HG02678 (cell line): ENCODE results near the gene ATP5MC2.
A peak's percentile ranks its signal among the peaks of the same experiment; 100 is the strongest.
"Not testable (repeated sequence)": the region's sequence is repeated elsewhere in the genome, so short reads cannot be mapped to it uniquely, and the experiment has no call there.

Experiments used
- ATAC-seq: cut with Tn5 transposase; IDR thresholded peaks from one replicate; pipeline ENCODE4 v1.9.1; 2021; ENCODE audit warnings: mild to moderate bottlenecking, moderate library complexity; ENCODE audit not compliant: unreplicated experiment

The ATP5MC2 gene

DNA sequence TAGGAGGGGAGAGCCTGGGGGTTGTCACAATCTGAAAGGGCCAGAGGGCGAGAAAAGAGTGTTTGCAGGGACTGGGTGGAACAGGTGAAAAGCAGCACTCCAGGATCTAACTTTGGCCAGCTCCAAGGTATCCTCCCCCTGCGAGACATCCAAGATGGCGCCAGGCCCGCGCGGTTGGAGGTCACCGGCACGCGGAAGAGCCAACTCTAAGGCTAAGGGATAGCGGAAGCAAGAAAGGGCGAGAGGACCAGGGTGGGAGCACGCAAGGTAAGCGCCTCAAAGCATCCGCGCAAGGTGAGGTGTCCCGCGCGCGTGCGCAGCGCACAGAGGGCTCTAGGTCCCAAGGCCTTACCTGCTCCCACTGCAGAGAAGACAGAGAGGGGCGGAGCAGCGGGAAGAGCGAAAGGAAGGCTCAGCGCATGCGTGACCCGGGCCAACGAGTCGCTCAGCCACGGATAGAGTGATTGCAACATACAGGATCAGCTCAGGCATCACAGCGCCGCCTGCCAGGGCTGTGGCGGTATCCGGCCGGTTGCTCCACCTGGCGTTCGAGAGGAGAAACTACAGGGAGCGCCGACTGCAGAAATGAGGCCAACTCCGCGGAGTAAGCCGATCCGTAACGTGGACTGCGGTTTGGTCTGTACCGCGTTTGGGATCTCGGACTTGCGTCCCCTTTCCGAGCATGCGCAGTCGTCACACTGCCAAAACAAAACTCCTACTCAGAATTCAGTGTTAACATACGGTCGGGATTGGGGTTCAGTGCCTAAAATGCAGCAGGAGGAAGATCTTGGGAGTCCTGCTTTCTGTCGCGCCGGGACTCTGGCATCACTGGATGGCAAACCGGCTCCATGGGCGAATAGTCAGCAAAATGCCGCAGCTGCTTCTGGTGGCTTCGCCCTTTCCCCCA is at the start of gene ATP5MC2:
Gene ATP5MC2 (minus strand): TSS at position 383 of the 907 bp plus-strand sequence. CDS start 3,469 bp downstream, outside the sequence.
- peak; percentile 94 for ATAC-seq

- ATAC-seq, result no peak
These were observed 46.7 kb upstream of the ATP5MC2 start for GRCh38 chr12:53722450-53723041.

GRCh38 chr12:53720946-53721345 is 45.1 kb upstream of the ATP5MC2 start:
- no peak for ATAC-seq

GRCh38 chr12:53719649-53720048 is 43.8 kb upstream of the ATP5MC2 start:
- ATAC-seq, result no peak

GRCh38 chr12:53718567-53718966 is 42.7 kb upstream of the ATP5MC2 start:
- not testable (repeated sequence) for ATAC-seq

- ATAC-seq, result no peak
These were observed 41.4 kb upstream of the ATP5MC2 start for GRCh38 chr12:53717319-53717718.

GRCh38 chr12:53714004-53714403 is 38.1 kb upstream of the ATP5MC2 start:
- no peak for ATAC-seq

GRCh38 chr12:53713516-53713915 is 37.6 kb upstream of the ATP5MC2 start:
- no peak for ATAC-seq

DNA sequence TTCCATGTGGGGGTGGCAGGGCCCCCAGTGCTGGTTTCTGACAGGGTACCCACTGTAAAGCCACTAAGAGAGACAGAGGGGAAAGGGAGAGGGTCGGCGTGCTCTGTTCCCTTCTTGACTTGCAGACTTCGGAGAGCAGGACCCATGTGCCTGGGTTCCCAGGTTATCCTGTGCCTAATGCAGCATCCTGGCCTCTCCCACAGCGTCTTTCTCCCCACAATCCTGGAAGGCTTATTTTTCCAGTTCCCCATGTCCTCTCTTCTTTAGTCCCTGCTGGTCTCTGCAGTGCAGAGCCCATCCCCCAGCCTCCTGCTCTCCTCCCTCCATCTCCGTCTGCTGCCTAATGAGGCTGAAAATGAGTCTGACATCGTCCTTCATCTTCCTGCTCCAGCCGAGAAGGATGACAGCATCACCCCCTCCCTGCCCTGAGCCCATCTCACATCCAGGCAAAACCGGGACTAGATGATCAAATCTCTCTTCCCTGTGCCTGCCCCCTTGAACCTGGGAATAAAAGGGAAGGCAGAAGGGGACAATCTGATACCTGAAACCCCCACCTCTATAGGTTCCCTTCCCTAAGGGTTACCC is 36.3 kb upstream of the ATP5MC2 start:
- no peak for ATAC-seq

- no peak for ATAC-seq
These were observed 34.2 kb upstream of the ATP5MC2 start for GRCh38 chr12:53710091-53710490.

DNA sequence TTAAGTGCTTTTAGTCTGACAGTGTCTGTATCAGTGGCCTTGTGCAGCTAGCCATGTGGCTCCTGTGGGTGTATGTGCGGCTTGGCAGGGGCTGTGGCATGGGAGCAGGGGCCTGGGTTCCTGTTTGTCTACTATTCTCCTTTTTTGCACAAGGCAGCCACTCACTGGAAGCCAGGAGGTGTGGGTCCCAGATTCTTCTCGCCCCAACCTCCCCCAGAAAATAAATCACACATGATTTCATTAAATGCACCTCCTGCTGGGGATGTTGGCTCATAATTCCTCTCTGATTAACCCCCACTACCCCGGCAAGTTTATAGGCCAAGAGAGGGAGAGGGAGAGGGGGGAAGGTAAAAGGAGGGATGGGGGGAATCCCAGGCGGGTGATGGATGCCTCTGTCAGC is 33.8 kb upstream of the ATP5MC2 start:
- no peak for ATAC-seq

DNA sequence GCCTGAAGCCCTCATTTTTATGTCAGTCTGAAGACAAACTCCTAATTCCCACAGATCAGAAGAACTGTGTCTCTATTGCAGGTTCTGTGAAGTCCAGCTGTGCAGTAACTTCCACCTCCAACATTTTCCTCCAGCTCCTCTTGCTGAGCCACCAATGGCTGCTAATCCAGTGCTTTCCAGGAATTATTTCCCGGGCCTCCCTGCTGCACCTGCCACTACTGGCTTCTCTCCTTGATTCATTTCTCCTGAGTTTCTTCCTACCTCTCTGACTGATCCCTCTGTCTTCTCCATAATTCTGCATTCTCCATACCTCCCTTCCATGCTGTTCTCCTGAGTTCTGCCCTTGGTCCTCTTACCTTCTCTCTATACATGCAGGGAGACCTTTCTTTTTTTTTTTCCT is 30.2 kb upstream of the ATP5MC2 start:
- no peak for ATAC-seq

DNA sequence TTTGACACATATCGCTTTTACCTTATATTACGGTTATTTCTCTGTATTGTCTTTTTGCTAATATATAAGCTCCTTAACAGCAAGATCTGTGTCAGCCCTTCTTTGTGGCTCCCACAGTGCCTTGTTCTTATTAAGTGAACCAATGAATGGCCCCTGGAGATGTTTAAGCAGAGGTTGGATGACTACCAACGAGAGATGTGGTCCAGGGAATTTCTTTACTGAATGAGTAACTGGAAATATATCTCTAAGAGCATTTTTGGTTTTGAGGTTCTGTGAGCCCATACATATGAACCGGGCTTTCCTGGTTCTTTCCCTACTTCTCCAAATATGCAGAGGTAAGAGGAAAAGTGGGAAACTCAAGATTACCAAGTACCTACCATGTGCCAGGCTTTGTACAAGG is 27.9 kb upstream of the ATP5MC2 start:
- no peak for ATAC-seq

- ATAC-seq, result peak; percentile 56
These were observed 25.8 kb upstream of the ATP5MC2 start for GRCh38 chr12:53701518-53702264.

GRCh38 chr12:53700567-53700966 is 24.7 kb upstream of the ATP5MC2 start:
- no peak for ATAC-seq

GRCh38 chr12:53699678-53700025 is 23.8 kb upstream of the ATP5MC2 start:
- ATAC-seq, result no peak

DNA sequence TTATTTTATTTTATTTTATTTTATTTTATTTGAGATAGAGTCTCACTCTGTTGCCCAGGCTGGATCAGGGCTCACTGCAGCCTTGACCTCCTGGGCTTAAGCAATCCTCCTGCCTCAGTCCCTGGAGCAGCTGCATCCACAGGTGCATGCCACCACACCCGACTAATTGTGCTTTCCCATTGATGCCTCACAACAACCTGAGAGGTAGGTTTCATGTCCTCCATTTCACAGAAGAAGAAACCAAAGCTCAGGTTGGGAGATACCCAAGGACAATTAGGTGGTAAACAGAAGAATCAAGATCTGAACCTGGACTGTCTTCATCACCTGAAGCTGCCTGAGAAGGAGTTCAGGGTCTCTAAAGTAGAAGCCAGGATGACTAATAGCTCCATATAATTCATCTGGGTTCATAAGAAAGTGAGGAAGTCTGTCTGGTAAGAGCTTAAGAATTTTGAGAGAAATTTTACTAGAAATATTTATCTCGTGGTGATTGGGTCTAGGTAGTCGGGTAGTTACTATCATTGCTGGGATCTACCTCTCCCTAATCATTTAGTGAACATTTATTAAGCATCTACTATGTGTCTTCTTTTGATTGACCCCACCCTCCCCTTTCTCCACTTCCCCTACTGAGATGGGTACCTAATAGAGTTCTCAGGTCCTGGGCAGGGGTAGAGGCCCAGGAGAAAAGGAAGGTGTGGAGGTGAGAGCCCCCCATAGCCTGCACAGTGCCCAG is 23.2 kb upstream of the ATP5MC2 start:
- ATAC-seq, result no peak

- ATAC-seq, result no peak
These were observed 20.9 kb upstream of the ATP5MC2 start for GRCh38 chr12:53696655-53697331.

DNA sequence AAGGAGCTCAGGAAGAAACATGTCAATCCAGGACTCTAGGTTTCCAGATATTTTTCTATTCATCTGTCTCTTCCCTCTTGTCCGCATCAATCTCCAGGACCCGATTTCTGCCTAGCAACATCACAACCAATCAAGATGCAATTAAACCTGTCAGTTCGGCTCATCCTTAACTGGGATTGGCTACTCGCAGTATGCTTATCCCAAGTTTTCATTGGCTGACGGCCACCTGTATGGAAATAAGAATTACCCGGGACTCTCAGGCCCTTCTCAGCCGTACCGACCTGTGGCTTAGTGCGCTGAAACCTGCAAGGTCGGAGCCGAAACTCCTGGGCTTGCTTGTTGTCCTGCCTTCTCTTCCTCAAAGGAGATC is 20.4 kb upstream of the ATP5MC2 start:
- no peak for ATAC-seq
